ENCODE results near the gene AHSA1.

Gene AHSA1

GRCh38 chr14:77424862-77425261 is 33.0 kb upstream of the AHSA1 start:
- DNase-seq (ENCODE audit: low spot score): no peak
- in situ Hi-C loops (cut with MboI; ENCODE audit: low pct_unique_long_range_greater_than_20kb, low sequenced_read_pairs, unreplicated experiment): no loop called here
- no peak for TF ChIP-seq CTCF (IDR thresholded peaks at IDR 0.05; ENCODE audit: extremely low read depth, insufficient read depth, missing control alignments)

- in situ Hi-C loops (cut with MboI; ENCODE audit: low pct_unique_long_range_greater_than_20kb, low sequenced_read_pairs, unreplicated experiment): no loop called here
Measured at GRCh38 chr14:77426396-77426795, 31.5 kb upstream of the AHSA1 start.

GRCh38 chr14:77436042-77436441 is 21.9 kb upstream of the AHSA1 start:
- in situ Hi-C loops (cut with MboI; ENCODE audit: low pct_unique_long_range_greater_than_20kb, low sequenced_read_pairs, unreplicated experiment): no loop called here
- no peak for TF ChIP-seq CTCF (IDR thresholded peaks at IDR 0.05; ENCODE audit: extremely low read depth, insufficient read depth, missing control alignments)
- no peak for DNase-seq (ENCODE audit: low spot score)

More at GRCh38 chr14:77426396-77426795, 31.5 kb upstream of the AHSA1 start:
- no peak for TF ChIP-seq CTCF (IDR thresholded peaks at IDR 0.05; ENCODE audit: extremely low read depth, insufficient read depth, missing control alignments)
- DNase-seq (ENCODE audit: low spot score): no peak

GRCh38 chr14:77438596-77438995 is 19.3 kb upstream of the AHSA1 start:
- no peak for TF ChIP-seq CTCF (IDR thresholded peaks at IDR 0.05; ENCODE audit: extremely low read depth, insufficient read depth, missing control alignments)
- DNase-seq (ENCODE audit: low spot score): no peak
- in situ Hi-C loops (cut with MboI; ENCODE audit: low pct_unique_long_range_greater_than_20kb, low sequenced_read_pairs, unreplicated experiment): no loop called here

- in situ Hi-C loops (cut with MboI; ENCODE audit: low pct_unique_long_range_greater_than_20kb, low sequenced_read_pairs, unreplicated experiment): no loop called here
- no peak for TF ChIP-seq CTCF (IDR thresholded peaks at IDR 0.05; ENCODE audit: extremely low read depth, insufficient read depth, missing control alignments)
- DNase-seq (ENCODE audit: low spot score): no peak
Measured at GRCh38 chr14:77439861-77440260, 18.0 kb upstream of the AHSA1 start.

- TF ChIP-seq CTCF (IDR thresholded peaks at IDR 0.05; ENCODE audit: extremely low read depth, insufficient read depth, missing control alignments): no peak
- in situ Hi-C loops (cut with MboI; ENCODE audit: low pct_unique_long_range_greater_than_20kb, low sequenced_read_pairs, unreplicated experiment): no loop called here
- no peak for DNase-seq (ENCODE audit: low spot score)
Measured at GRCh38 chr14:77442196-77442595, 15.7 kb upstream of the AHSA1 start.
